ENCODE data around the gene TIPARP. TPM values are rescaled to one million over a fixed set of nuclear protein-coding genes. Genes with fewer than 3 reads are reported as not detected.

Gene TIPARP
- total and polyA plus RNA-seq, 2 of the 8 experiments (the other 6 are each of a cell fraction or from before 2014, with no cell fraction given): 1.6 to 5.8 TPM

- POLR2A ChIA-PET (ENCODE audit: partially characterized antibody): interaction anchor here (0.9 kb wide), 1 partner anchor 9 kb away, joined by 3 read pairs; no protein-coding TSS in a partner anchor
These were observed 15.2 kb downstream of the TIPARP start for GRCh38 chr3:156689608-156690007.

More at GRCh38 chr3:156689608-156690007, 15.2 kb downstream of the TIPARP start:
- Histone ChIP-seq H3K56ac (replicated peaks; ENCODE audit: insufficient read length, low read depth, low read length) (no peak overlapping the region), H3K27me3 (replicated peaks in 1 of 4; ENCODE audit: control insufficient read depth in 3 of 4, extremely low read depth in 1 of 4, insufficient read depth in 3 of 4, low read length in 3 of 4) (no peaks in the 10 kb centered on the region), H2BK5ac (ENCODE audit: low read depth, low read length) (no peak overlapping the region), H2BK15ac (ENCODE audit: low read length) (no peak overlapping the region), H2BK20ac (ENCODE audit: low read length) (no peak overlapping the region), H3K14ac (ENCODE audit: insufficient read length) (no peak overlapping the region), H3K27ac (ENCODE audit: low read depth, low read length) (no peak overlapping the region), H4K8ac (ENCODE audit: extremely low read depth, insufficient read depth, low read length) (no peak overlapping the region), H3K23ac (ENCODE audit: insufficient read length) (no peak overlapping the region), H3K79me2 (ENCODE audit: control insufficient read depth in 1 of 2, insufficient read depth in 2 of 2, low read length in 2 of 2) (peaks cover 0 to 19% of the 10 kb centered on the region in 2 experiments; a peak in 2 of 4 replicates), H3K4me3 (ENCODE audit: extremely low read depth in 1 of 4, insufficient read depth in 2 of 4, low read depth in 3 of 4, low read length in 4 of 4) (no peak overlapping the region), H3K9ac (replicated peaks in 1 of 4; ENCODE audit: extremely low read depth in 1 of 4, low read depth in 3 of 4, low read length in 3 of 4) (no peak overlapping the region), H3K4ac (replicated peaks; ENCODE audit: insufficient read length, low read depth, low read length) (no peak overlapping the region), H4K20me1 (replicated peaks in 1 of 2; ENCODE audit: control insufficient read depth in 1 of 2, insufficient read depth in 2 of 2, low read length in 2 of 2) (no peaks in the 10 kb centered on the region), H2AFZ (ENCODE audit: low read length) (no peak overlapping the region), H2AK5ac (ENCODE audit: low read depth, low read length) (no peak overlapping the region), H3K18ac (ENCODE audit: extremely low read depth, low read length) (no peak overlapping the region), H2BK120ac (replicated peaks; ENCODE audit: low read depth, low read length) (no peak overlapping the region), H3K36me3 (ENCODE audit: control insufficient read depth in 2 of 4, insufficient read depth in 4 of 4, low read length in 3 of 4) (peaks cover 0 to 6% (median 0%) of the 10 kb centered on the region in 4 experiments; a peak in 1 of 8 replicates), H2BK12ac (ENCODE audit: low read depth, low read length) (no peak overlapping the region), H4K5ac (ENCODE audit: insufficient read length, low read depth, low read length) (no peak overlapping the region), H3K4me1 (replicated peaks in 1 of 4; ENCODE audit: control insufficient read depth in 3 of 4, insufficient read depth in 4 of 4, low read length in 3 of 4) (peaks cover 0 to 3% (median 0%) of the 10 kb centered on the region in 4 experiments; a peak in 1 of 7 replicates), H3K9me3 (ENCODE audit: insufficient read depth in 2 of 2, low read depth in 1 of 2, low read length in 1 of 2) (no peaks in the 10 kb centered on the region), H3K4me2 (ENCODE audit: insufficient read depth in 1 of 2, low read depth in 2 of 2, low read length in 2 of 2) (no peak overlapping the region), H4K91ac (replicated peaks; ENCODE audit: insufficient read length, low read length) (no peak overlapping the region), H3K23me2 (ENCODE audit: low read depth, low read length) (no peaks in the 10 kb centered on the region), H3K79me1 (ENCODE audit: low read depth, low read length) (peaks cover 4% of the 10 kb centered on the region; the same call in 1 of the 2 replicates)
- WGBS, 2 experiments (ENCODE audit: extremely low coverage in 1 of 2, insufficient coverage in 1 of 2, insufficient read length in 1 of 2, insufficient replicate concordance in 2 of 2, low coverage in 1 of 2, low lambda C conversion rate in 2 of 2, missing lambda C conversion rate in 1 of 2): 0% methylated on average over 1 of the region's 1 CpG; no CpG with 5 or more reads in 1 of the 2 experiments
- FAIRE-seq (no peak), DNase-seq (ENCODE audit: low read depth in 1 of 2, low spot score in 2 of 2) (no peak)
- TF ChIP-seq NRF1 (IDR thresholded peaks at IDR 0.05; ENCODE audit: low read depth, low read length) (no peak), RBBP5 (IDR thresholded peaks at IDR 0.05; ENCODE audit: borderline replicate concordance, low read depth, low read length) (no peak), TCF12 (IDR thresholded peaks at IDR 0.05; ENCODE audit: low read depth, low read length) (no peak), ZNF274 (IDR thresholded peaks at IDR 0.05; ENCODE audit: borderline replicate concordance, extremely low read depth, low read length) (no peak), EZH2 (IDR thresholded peaks at IDR 0.05; ENCODE audit: low read depth, low read length, severe bottlenecking) (no peak), GABPA (IDR thresholded peaks at IDR 0.05; ENCODE audit: borderline replicate concordance, insufficient read depth, low read length) (no peak), NANOG (IDR thresholded peaks at IDR 0.05; ENCODE audit: insufficient read depth, low read depth, low read length, poor library complexity, severe bottlenecking) (no peak), SIX5 (IDR thresholded peaks at IDR 0.05; ENCODE audit: low read depth, low read length) (no peak), SUZ12 (IDR thresholded peaks at IDR 0.05; ENCODE audit: low read length) (no peak), ATF3 (IDR thresholded peaks at IDR 0.05; ENCODE audit: insufficient read depth, low read depth, low read length) (no peak)
- CTCF ChIA-PET (ENCODE audit: partially characterized antibody): interaction anchor here (1.0 to 1.4 kb wide), 2 partner anchors 414 to 424 kb away, joined by 3 read pairs; no protein-coding TSS in a partner anchor
